B cell (primary cell): ENCODE data around the gene CEMIP2. TPM values are rescaled to one million over a fixed set of nuclear protein-coding genes. Genes with fewer than 3 reads are reported as not detected.

Experiments used
- ATAC-seq: fragments of 200-7000 bp; cut with Tn5 transposase; one replicate; pipeline ENCODE4 v1.10.0; 2021; ENCODE audit warnings: low read depth, mild to moderate bottlenecking, moderate number of reproducible peaks, moderate library complexity
- CTCF ChIA-PET: fragments of 350-600 bp; sonication (Branson Sonifier 250); formaldehyde crosslinking; loops from one replicate; lab custom pipeline; 2021; ENCODE audit warnings: antibody characterized with exemption, inconsistent platforms; lab: Charles Lee
- POLR2A ChIA-PET: fragments of 350-600 bp; sonication (Branson Sonifier 250); formaldehyde crosslinking; loops from one replicate; lab custom pipeline; 2021; ENCODE audit warnings: antibody characterized with exemption; lab: Charles Lee
- DNase-seq: peaks from one replicate; pipeline ENCODE4 v3.0.0; 2013
- H2AFZ ChIP-seq: 2 replicates; pipeline ENCODE4 v1.6.1; 2012; ENCODE audit warnings: mild to moderate bottlenecking, low read depth, low read length; ENCODE audit not compliant: insufficient read depth, poor library complexity, severe bottlenecking
- H3K27ac ChIP-seq, 2 donors: 1 replicate in 1 of 2; 2 replicates in 1 of 2; pipeline ENCODE4 v1.5.1; 2012 to 2013; ENCODE audit warnings: low read length in 2 of 2, mild to moderate bottlenecking in 2 of 2, moderate library complexity in 1 of 2
- H3K27me3 ChIP-seq, 4 experiments: fragments of 200-600 bp in 1 of 4; sonication (generic) in 1 of 4; replicated peaks in 1 of 4; 1 replicate in 2 of 4; 2 replicates in 2 of 4; pipeline versions ENCODE4 v1.6.1 to v1.7.0; 2013 to 2016; ENCODE audit warnings: low read length in 3 of 4, mild to moderate bottlenecking in 2 of 4, mixed read lengths in 1 of 4, moderate library complexity in 1 of 4; ENCODE audit not compliant: insufficient read depth in 4 of 4, control insufficient read depth in 3 of 4; ENCODE audit errors: control extremely low read depth in 1 of 4
- H3K36me3 ChIP-seq, 2 experiments: replicated peaks in 1 of 2; 1 replicate in 1 of 2; 2 replicates in 1 of 2; pipeline versions ENCODE4 v1.6.1 to v1.7.1; 2013; ENCODE audit warnings: low read length in 1 of 2; ENCODE audit not compliant: insufficient read depth in 2 of 2, control insufficient read depth in 1 of 2; ENCODE audit errors: control extremely low read depth in 1 of 2, extremely low read depth in 1 of 2
- H3K4me1 ChIP-seq, 2 donors: fragments of 200-600 bp in 1 of 2; sonication (generic) in 1 of 2; 1 replicate in 1 of 2; 2 replicates in 1 of 2; pipeline versions ENCODE4 v1.5.1 to v1.6.1; 2013 to 2017; ENCODE audit warnings: low read length in 2 of 2; ENCODE audit not compliant: control insufficient read depth in 2 of 2, insufficient read depth in 2 of 2
- H3K4me2 ChIP-seq: replicated peaks from 2 replicates; pipeline ENCODE3; 2012; ENCODE audit warnings: mild to moderate bottlenecking, low read depth, low read length; ENCODE audit not compliant: poor library complexity, severe bottlenecking
- H3K4me3 ChIP-seq, 5 experiments: fragments of 200-600 bp in 1 of 5; sonication (generic) in 1 of 5; 1 replicate in 3 of 5; 2 replicates in 2 of 5; pipeline versions ENCODE4 v1.5.1 to v1.7.0; 2011 to 2016; ENCODE audit warnings: low read length in 4 of 5, mild to moderate bottlenecking in 4 of 5, low read depth in 2 of 5, control low read depth in 1 of 5, moderate library complexity in 1 of 5; ENCODE audit not compliant: insufficient read depth in 1 of 5; ENCODE audit errors: control extremely low read depth in 1 of 5, extremely low read depth in 1 of 5
- H3K79me2 ChIP-seq: fragments of 200-600 bp; sonication (generic); one replicate; pipeline ENCODE4 v1.6.0; 2016; ENCODE audit warnings: low read length; ENCODE audit not compliant: control insufficient read depth, insufficient read depth
- H3K9ac ChIP-seq: fragments of 200-600 bp; sonication (generic); 2 replicates; pipeline ENCODE4 v1.6.1; 2017; ENCODE audit warnings: mild to moderate bottlenecking, low read length, moderate library complexity
- H3K9me3 ChIP-seq, 3 donors: one replicate each; pipeline versions ENCODE4 v1.6.1 to v1.7.1; 2013; ENCODE audit warnings: low read length in 2 of 3; ENCODE audit not compliant: control insufficient read depth in 2 of 3, insufficient read depth in 1 of 3; ENCODE audit errors: control extremely low read depth in 1 of 3
- H4K20me1 ChIP-seq: 2 replicates; pipeline ENCODE4 v1.6.0; 2012; ENCODE audit warnings: mild to moderate bottlenecking, low read length; ENCODE audit not compliant: insufficient read depth, control insufficient read depth, poor library complexity, severe bottlenecking
- H3K27ac Mint-ChIP-seq: one replicate; pipeline ENCODE4 v1.8.0; 2021; ENCODE audit warnings: mixed read lengths
- H3K27me3 Mint-ChIP-seq: one replicate; pipeline ENCODE4 v1.8.0; 2021; ENCODE audit warnings: mixed read lengths
- H3K4me1 Mint-ChIP-seq: one replicate; pipeline ENCODE4 v1.8.0; 2021; ENCODE audit warnings: mixed read lengths
- H3K4me3 Mint-ChIP-seq: one replicate; pipeline ENCODE4 v1.8.0; 2021; ENCODE audit warnings: mixed read lengths
- H3K9me3 Mint-ChIP-seq: one replicate; pipeline ENCODE4 v1.8.0; 2022; ENCODE audit warnings: mixed read lengths; ENCODE audit not compliant: insufficient read depth
- EZH2 ChIP-seq: IDR thresholded peaks from 2 replicates; pipeline ENCODE4 v1.6.1; 2012; ENCODE audit warnings: borderline replicate concordance, low read depth, mild to moderate bottlenecking, moderate library complexity, low read length; ENCODE audit not compliant: insufficient read depth, poor library complexity, severe bottlenecking
- WGBS: methylation state at CpG from one replicate; pipeline ENCODE4 v1.1.5; 2013; ENCODE audit warnings: missing lambda C conversion rate; ENCODE audit not compliant: insufficient coverage; 5-methylcytosine and 5-hydroxymethylcytosine counted together
- intact Hi-C: fragments of 100-400 bp; cut with micrococcal nuclease; formaldehyde crosslinking; loops from one replicate; pipeline ENCODE4 v1.10.0; 2022
- polyA plus RNA-seq: library from polyadenylated mRNA; depleted of rRNA; stranded (reverse); fragments of >200 nt; gene quantifications from 2 replicates; pipeline ENCODE4 v1.2.3, GENCODE V29; 2012
- total RNA-seq, 2 donors: library from RNA; stranded (reverse); fragments of 120-200 nt in 1 of 2; gene quantifications; 1 replicate in 1 of 2; 2 replicates in 1 of 2; pipeline versions ENCODE4 v1.2.3 to v1.2.4, GENCODE V29; 2013 to 2022
- TF ChIP-seq, protein P1 (sequence below): fragments of 200-600 bp; IDR thresholded peaks from one replicate; pipeline ENCODE4 v1.8.0; 2022; ENCODE audit warnings: antibody characterized with exemption, mild to moderate bottlenecking

Gene CEMIP2
- total and polyA plus RNA-seq, 2 donors (not counting 1 experiment from before 2014, with no cell fraction given), result 35.4 to 90.6 TPM

DNA sequence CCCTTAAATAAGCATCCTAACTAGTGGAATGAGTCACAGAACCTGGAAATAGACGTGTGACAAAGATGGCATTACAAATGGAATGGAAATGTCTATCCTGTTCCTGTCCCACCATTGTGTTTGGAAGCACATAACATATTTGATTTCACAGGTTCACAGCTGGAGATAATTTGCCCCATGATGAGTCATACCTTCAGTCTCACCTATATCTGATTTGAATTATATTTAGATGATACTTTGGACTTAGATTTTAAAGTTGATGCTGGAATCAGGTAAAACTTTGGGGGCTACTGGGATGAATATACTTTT, 92.5 kb downstream of the CEMIP2 start:
- Histone ChIP-seq H3K36me3 (no peaks in the 10 kb centered on the region), H4K20me1 (no peaks in the 10 kb centered on the region), H2AFZ (no peak overlapping the region), H3K4me2 (peak overlapping the region; percentile 50), H3K9me3 (peaks cover 0 to 7% (median 0%) of the 10 kb centered on the region in 3 donors), H3K27ac (peak overlapping the region in 1 of 2 donors; percentile 6), H3K4me1 (peaks cover 51 to 53% of the 10 kb centered on the region in 2 donors), H3K79me2 (no peaks in the 10 kb centered on the region), H3K9ac (no peak overlapping the region), H3K4me3 (no peak overlapping the region), H3K27me3 (no peaks in the 10 kb centered on the region)
- ChIA-PET POLR2A (no interaction called here), CTCF (interaction anchor here (1.0 kb wide), 1 partner anchor 10 kb away, joined by 3 read pairs; no protein-coding TSS in a partner anchor)
- H3K27me3 Mint-ChIP-seq, result no peaks in the 10 kb centered on the region
- no peak overlapping the region for H3K27ac Mint-ChIP-seq
- DNase-seq, result no peak
- peaks cover 57% of the 10 kb centered on the region for H3K4me1 Mint-ChIP-seq
- no peaks in the 10 kb centered on the region for H3K9me3 Mint-ChIP-seq
- intact Hi-C loops, result no loop called here
- WGBS, result no CpG with 5 or more reads among the region's 1 CpG
- H3K4me3 Mint-ChIP-seq, result no peak overlapping the region
- ATAC-seq, result no peak
- TF ChIP-seq EZH2, result no peak
- TF ChIP-seq, protein P1, sequence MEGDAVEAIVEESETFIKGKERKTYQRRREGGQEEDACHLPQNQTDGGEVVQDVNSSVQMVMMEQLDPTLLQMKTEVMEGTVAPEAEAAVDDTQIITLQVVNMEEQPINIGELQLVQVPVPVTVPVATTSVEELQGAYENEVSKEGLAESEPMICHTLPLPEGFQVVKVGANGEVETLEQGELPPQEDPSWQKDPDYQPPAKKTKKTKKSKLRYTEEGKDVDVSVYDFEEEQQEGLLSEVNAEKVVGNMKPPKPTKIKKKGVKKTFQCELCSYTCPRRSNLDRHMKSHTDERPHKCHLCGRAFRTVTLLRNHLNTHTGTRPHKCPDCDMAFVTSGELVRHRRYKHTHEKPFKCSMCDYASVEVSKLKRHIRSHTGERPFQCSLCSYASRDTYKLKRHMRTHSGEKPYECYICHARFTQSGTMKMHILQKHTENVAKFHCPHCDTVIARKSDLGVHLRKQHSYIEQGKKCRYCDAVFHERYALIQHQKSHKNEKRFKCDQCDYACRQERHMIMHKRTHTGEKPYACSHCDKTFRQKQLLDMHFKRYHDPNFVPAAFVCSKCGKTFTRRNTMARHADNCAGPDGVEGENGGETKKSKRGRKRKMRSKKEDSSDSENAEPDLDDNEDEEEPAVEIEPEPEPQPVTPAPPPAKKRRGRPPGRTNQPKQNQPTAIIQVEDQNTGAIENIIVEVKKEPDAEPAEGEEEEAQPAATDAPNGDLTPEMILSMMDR, result no peak

GRCh38 chr9:71675105-71675856, 93.0 kb downstream of the CEMIP2 start:
- no peaks in the 10 kb centered on the region for H4K20me1 ChIP-seq
- Mint-ChIP-seq H3K27ac (no peak overlapping the region), H3K27me3 (no peaks in the 10 kb centered on the region), H3K9me3 (no peaks in the 10 kb centered on the region), H3K4me1 (peaks cover 53% of the 10 kb centered on the region), H3K4me3 (peak overlapping the region; percentile 11)
- H3K27ac ChIP-seq, result peak overlapping the region in 1 of 2 donors; percentile 6
- DNase-seq (peak; percentile 18), ATAC-seq (no peak)
- no peak for TF ChIP-seq EZH2
- TF ChIP-seq, protein P1, result no peak
- no peak overlapping the region for H2AFZ ChIP-seq
- intact Hi-C loops, result no loop called here
- no peaks in the 10 kb centered on the region for H3K79me2 ChIP-seq
- ChIA-PET POLR2A (no interaction called here), CTCF (interaction anchor here (1.0 kb wide), 1 partner anchor 11 kb away, joined by 3 read pairs; no protein-coding TSS in a partner anchor)
- H3K9ac ChIP-seq, result no peak overlapping the region
- WGBS, result 86% methylated on average over 1 of the region's 3 CpGs
- H3K4me3 ChIP-seq, result no peak overlapping the region
- no peaks in the 10 kb centered on the region for H3K27me3 ChIP-seq
- peaks cover 47 to 48% of the 10 kb centered on the region in 2 donors for H3K4me1 ChIP-seq
- peak overlapping the region; percentile 50 for H3K4me2 ChIP-seq
- no peaks in the 10 kb centered on the region for H3K36me3 ChIP-seq
- H3K9me3 ChIP-seq, result peaks cover 0 to 7% (median 0%) of the 10 kb centered on the region in 3 donors
